ENCODE results near the gene TEKTIP1. TPM values are rescaled to one million over a fixed set of nuclear protein-coding genes. Genes with fewer than 3 reads are reported as not detected.
"Not testable (repeated sequence)": the region's sequence is repeated elsewhere in the genome, so short reads cannot be mapped to it uniquely, and the experiment has no call there.

The TEKTIP1 gene
- total RNA-seq, 4 donors from 2014 or later: 0.78 TPM; not detected in 3

DNA sequence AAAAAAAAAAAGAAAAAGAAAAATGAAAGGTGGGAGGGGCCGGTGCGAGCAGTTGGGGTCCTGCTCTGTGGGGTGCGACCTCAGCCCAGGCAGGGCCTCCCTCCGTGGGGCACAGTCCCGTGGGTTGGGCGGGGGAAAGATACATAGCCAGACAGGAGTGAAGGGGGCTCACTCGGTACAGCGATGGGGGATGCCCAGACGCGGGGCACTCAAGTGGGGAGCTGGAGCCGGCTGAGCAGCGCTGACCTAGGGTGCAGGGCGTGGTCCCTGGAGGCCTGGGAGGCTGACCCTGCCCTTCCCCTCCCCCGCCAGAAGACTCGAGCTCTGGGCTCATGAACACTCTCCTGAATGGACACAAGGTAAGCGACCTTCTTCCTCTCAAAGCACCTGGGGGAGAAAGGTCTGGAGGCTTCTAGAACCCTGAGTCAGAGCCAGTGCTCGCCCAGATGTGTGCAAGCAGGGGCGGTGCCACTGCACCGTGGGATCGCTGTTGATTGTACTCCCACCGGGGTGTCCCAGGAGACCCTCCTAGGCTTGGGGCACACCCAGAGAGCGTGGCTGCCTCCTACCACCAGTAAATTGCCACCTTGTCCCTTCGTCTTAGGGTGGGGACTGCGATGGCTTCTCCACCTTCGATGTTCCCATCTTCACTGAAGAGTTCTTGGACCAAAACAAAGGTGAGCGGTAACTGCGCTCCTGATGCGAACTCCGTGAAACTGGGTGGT is 37.1 kb downstream of the TEKTIP1 start:
- WGBS, 2 donors: 69 to 80% methylated on average over 27 to 28 of the region's 29 CpGs
- no peak for DNase-seq (ENCODE audit: low spot score in 2 of 2)
- H3K4me3 ChIP-seq (ENCODE audit: low read depth, poor library complexity, severe bottlenecking): no peak overlapping the region
- intact Hi-C loops (cut with DNase I; ENCODE audit: low total_unique reads): no loop called here
- TF ChIP-seq, protein P1, sequence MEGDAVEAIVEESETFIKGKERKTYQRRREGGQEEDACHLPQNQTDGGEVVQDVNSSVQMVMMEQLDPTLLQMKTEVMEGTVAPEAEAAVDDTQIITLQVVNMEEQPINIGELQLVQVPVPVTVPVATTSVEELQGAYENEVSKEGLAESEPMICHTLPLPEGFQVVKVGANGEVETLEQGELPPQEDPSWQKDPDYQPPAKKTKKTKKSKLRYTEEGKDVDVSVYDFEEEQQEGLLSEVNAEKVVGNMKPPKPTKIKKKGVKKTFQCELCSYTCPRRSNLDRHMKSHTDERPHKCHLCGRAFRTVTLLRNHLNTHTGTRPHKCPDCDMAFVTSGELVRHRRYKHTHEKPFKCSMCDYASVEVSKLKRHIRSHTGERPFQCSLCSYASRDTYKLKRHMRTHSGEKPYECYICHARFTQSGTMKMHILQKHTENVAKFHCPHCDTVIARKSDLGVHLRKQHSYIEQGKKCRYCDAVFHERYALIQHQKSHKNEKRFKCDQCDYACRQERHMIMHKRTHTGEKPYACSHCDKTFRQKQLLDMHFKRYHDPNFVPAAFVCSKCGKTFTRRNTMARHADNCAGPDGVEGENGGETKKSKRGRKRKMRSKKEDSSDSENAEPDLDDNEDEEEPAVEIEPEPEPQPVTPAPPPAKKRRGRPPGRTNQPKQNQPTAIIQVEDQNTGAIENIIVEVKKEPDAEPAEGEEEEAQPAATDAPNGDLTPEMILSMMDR (IDR thresholded peaks at IDR 0.05): no peak
- no peak for TF ChIP-seq POLR2A (IDR thresholded peaks at IDR 0.05)

DNA sequence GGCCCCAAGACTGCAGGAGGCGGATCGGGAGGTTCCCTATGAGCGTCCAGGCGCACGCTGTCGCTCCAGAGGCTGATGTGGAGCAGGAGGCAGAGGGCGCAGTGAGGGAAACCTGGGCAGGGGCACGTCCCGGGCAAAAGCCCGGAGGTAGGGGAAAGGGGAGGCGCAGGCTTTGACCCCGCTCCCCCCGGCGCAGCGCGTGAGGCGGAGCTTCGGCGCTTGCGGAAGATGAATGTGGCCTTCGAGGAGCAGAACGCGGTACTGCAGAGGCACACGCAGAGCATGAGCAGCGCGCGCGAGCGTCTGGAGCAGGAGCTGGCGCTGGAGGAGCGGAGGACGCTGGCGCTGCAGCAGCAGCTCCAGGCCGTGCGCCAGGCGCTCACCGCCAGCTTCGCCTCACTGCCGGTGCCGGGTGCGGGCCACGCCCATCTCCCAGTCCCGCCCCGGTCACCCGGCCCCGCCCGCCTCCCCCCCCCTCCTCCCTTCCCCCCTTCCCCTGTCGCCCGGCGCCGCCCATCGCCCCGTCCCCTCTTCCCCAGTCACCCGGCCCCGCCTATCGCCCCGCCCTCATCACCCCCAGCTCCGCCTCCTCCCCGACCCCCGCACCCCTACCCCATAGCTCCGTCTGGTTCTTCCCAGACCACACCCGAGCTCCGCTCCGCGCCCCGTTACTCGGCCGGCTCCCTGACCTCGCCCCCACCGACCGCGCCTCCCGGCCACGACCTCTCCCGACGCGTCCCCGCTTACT is 37.9 kb downstream of the TEKTIP1 start:
- intact Hi-C loops (cut with DNase I; ENCODE audit: low total_unique reads): no loop called here
- no peak for DNase-seq (ENCODE audit: low spot score in 2 of 2)
- TF ChIP-seq, protein P1 (IDR thresholded peaks at IDR 0.05): no peak
- TF ChIP-seq POLR2A (IDR thresholded peaks at IDR 0.05): no peak
- 36 to 50% methylated on average over 69 to 71 of the region's 78 CpGs for WGBS, 2 donors
- H3K4me3 ChIP-seq (ENCODE audit: low read depth, poor library complexity, severe bottlenecking): no peak overlapping the region

GRCh38 chr19:3577723-3578344 is 38.9 kb downstream of the TEKTIP1 start:
- TF ChIP-seq POLR2A (IDR thresholded peaks at IDR 0.05): no peak
- TF ChIP-seq, protein P1 (IDR thresholded peaks at IDR 0.05): no peak
- no peak for DNase-seq (ENCODE audit: low spot score in 2 of 2)
- intact Hi-C loops (cut with DNase I; ENCODE audit: low total_unique reads): no loop called here
- WGBS, 2 donors: 71 to 78% methylated on average over 46 of the region's 60 CpGs
- no peak overlapping the region for H3K4me3 ChIP-seq (ENCODE audit: low read depth, poor library complexity, severe bottlenecking)

DNA sequence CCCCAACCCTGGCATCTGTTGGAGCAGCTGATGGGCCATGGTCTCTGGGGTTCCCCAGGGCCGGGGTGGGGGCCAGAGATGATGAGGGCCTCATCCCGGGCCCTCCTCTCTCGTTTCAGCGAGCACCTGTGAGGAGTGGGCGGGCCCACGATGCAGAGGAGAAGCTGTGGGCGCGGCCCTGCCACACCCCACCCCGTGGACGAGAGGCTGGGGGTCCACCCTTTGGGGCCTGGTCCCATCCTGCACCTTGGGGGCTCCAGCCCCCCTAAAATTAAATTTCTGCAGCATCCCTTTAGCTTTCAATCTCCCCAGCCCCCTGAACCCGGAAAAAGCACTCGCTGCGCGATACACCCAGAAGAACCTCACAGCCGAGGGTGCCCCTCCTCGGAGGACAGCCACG is 39.4 kb downstream of the TEKTIP1 start:
- intact Hi-C loops (cut with DNase I; ENCODE audit: low total_unique reads): no loop called here
- 61 to 71% methylated on average over 16 to 17 of the region's 17 CpGs for WGBS, 2 donors
- no peak for DNase-seq (ENCODE audit: low spot score in 2 of 2)
- no peak overlapping the region for H3K4me3 ChIP-seq (ENCODE audit: low read depth, poor library complexity, severe bottlenecking)
- TF ChIP-seq, protein P1 (IDR thresholded peaks at IDR 0.05): no peak
- no peak for TF ChIP-seq POLR2A (IDR thresholded peaks at IDR 0.05)

DNA sequence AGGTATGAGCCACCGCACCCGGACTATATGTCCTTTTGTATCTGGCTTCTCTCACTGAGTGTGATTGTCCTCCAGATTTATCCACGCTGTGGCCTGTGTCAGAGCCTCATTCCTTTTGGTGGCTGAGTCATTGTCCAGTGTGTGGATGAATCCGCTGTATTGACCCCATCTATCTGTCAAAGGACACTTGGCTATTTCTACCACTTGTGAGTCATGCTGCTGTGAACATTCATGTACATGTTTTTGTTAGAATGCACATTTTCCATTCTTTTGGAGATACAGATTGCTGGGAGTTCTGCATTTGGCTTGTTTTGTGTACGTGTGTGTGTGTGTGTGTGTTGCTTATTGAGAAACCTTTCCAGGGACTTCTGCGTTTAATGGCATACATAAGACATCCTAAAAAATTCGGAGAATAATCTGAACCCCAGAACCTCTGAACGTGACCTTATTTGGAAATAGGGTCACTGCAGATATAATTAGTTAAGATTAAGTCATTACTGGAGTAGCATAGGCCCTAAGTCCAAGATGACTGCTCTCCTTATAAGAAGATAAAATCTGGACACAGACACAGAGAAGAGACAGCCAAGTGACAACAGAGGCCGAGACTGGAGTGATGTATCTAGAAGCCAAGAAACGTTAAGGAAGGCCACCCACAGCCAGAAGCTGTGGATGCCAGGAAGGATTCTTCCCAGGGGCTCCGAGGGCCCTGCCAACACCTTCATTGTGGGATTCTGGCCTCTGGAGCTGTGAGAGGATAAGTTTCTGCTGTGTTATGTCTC is 41.4 kb downstream of the TEKTIP1 start:
- 46 to 48% methylated on average over 11 of the region's 11 CpGs for WGBS, 2 donors
- TF ChIP-seq, protein P1 (IDR thresholded peaks at IDR 0.05): no peak
- TF ChIP-seq POLR2A (IDR thresholded peaks at IDR 0.05): no peak
- intact Hi-C loops (cut with DNase I; ENCODE audit: low total_unique reads): no loop called here
- no peak overlapping the region for H3K4me3 ChIP-seq (ENCODE audit: low read depth, poor library complexity, severe bottlenecking)
- no peak for DNase-seq (ENCODE audit: low spot score in 2 of 2)

DNA sequence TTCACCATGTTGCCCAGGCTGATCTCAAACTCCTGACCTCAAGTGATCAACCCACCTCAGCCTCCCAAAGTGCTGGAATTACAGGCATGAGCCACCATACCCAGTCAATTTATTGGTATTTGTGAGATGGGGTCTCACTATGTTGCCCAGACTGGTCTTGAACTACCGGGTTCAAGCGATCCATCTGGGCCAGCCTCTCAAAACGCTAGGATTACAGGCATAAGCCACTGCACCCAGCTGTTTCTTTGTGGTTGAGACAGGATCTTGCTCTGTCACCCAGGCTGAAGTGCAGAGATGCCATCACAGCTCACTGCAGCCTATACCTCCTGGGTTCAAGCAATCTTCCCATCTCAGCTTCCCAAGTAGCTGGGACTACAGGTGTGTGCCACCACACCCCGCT is 42.8 kb downstream of the TEKTIP1 start:
- 85 to 100% methylated on average over 4 of the region's 4 CpGs for WGBS, 2 donors
- intact Hi-C loops (cut with DNase I; ENCODE audit: low total_unique reads); H3K4me3 ChIP-seq (ENCODE audit: low read depth, poor library complexity, severe bottlenecking); DNase-seq (ENCODE audit: low spot score in 2 of 2): not testable (repeated sequence)

GRCh38 chr19:3584036-3584802 is 45.2 kb downstream of the TEKTIP1 start:
- DNase-seq (ENCODE audit: low spot score in 2 of 2); H3K4me3 ChIP-seq (ENCODE audit: low read depth, poor library complexity, severe bottlenecking); intact Hi-C loops (cut with DNase I; ENCODE audit: low total_unique reads): not testable (repeated sequence)
- 85 to 93% methylated on average over 15 of the region's 15 CpGs for WGBS, 2 donors
